HL-60/S4 treated with phorbol 12-myristate 13-acetate at 8.2 ng/mL for 4 days and 3 days (cell line): ENCODE results near the gene MAG.

Source experiments
- in situ Hi-C: fragments of 300-500 bp; cut with MboI; formaldehyde crosslinking; loops from 2 replicates; pipeline ENCODE4 v1.15.0; 2022; ENCODE audit warnings: low sequenced_read_pairs

The MAG gene

DNA sequence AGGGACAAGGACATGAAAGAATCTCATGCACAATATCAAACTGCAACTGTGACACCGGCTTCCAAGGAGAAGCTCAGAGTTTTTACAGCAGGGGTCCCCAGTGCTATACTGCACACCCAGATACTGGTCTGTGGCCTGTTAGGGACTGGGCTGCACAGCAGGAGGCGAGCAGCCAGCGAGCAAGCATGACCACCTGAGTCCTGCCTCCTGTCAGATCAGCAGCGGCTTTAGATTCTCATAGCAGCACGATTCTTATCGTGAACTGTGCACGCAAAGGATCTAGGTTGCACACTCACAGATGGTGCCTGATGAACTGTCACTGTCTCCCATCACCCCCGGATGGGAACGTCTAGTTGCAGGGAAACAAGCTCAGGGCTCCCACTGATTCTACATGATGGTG lies 23.9 kb downstream of the MAG start:
- in situ Hi-C loops: no loop called here

DNA sequence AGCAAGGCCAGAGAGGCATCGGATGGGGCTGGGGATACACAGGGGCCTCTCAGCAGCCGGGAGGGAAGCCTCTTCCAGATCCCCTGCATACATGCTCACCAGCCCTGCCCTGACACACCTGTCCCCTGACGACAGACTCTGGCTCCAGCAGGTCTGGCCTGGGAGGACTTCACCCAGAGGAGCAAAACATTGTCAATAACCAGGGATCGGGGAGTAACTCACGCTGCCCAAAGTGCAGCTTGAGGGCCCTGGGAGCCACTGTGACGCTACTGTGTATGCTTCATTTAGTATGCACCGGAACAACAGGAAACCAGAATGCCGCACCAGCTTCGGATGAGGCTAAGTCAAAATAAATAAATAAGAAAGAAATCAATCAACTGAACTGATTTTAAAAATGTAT lies 24.6 kb downstream of the MAG start:
- in situ Hi-C loops: no loop called here

DNA sequence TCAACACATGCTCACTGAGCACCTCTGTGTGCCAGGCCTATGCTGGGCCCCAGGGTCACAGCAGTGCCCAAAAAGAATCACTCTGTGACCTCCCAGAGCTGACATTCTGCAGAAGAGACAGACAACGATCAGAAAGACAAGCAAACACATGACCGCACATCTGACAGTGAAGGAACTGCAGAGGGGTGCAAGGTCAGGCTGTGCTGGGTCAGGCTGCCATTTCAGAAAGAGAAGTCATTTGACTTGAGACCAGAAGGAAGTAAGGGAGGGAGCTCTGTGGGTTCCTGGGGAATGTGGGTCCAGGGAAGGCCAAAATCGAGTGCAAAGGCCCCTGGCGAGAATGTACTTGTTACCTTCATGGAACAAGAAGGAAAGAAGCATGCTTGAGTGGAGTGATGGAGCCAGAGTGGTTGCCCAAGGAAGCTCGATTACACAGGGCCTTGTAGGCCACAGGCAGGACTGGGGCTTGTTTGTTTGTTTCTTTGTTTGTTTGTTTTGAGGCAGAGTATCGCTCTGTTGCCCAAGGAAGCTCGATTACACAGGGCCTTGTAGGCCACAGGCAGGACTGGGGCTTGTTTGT lies 25.6 kb downstream of the MAG start:
- in situ Hi-C loops: no loop called here

DNA sequence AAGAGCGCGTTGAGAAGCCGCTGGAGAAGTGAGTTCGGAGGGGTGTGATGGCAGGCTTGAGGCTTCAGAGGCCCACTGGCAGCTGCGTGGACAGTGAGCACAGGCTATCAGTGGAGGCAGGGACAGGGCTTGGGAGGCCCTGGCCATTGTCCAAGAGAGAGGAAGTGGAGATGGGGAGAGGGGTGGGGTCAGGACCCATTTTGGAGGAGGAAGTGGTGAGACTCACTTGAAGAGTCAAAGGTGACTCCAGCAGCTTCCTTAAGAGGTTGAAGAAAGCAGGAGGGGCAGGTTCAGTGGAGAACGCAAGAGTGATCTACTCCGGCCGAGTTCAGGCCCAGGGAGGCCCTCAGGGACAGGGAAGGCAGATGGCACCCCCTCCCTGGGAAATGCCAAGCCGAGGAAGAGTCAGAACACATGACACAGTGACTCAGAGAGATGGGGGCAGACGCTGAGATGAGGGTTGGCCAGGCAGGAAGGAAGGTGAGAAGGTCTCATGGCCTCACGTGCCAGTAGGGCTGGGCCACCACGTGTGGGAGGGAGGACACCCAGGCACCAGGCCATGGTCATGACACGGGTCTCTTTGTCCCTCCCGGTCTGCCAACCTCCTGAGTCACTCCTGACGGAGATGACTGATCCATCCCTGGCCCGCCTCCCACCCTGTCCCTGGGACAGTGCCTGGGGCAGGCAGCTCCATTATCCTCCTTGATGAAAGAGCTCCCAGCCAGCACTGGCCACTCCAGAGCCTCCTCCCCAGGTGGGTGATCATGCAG lies 26.9 kb downstream of the MAG start:
- in situ Hi-C loops: no loop called here

DNA sequence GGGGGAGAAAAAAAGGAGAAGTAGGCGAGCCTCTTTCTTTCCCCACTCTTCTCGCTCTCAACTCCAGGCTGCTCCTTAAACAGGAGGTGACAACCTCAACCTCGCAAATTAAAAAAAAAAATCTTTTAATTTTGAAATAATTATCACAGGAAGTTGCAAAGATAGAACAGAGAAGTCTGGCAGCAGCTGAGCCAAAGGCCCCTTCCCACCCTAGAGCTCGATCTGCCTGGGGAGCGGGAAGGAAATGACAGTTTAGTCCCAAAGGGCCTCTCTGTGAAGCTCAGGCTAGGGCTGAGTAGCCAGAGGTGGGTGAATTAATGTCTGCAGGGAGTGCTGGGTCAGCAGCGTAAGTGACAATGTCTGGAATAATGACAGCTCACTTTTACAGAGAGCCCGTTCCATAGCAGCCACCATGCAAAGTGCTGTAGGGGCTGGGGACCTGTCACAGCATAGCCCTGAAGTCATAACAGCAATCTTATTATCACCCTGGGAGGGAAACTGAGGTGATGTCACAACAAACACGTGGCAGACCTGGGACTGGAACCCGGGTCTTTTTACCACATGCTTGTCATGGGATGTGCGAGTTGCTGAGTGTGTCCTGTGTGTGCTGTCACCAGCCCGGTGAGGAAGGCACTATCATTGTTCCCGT lies 28.2 kb downstream of the MAG start:
- in situ Hi-C loops: no loop called here

DNA sequence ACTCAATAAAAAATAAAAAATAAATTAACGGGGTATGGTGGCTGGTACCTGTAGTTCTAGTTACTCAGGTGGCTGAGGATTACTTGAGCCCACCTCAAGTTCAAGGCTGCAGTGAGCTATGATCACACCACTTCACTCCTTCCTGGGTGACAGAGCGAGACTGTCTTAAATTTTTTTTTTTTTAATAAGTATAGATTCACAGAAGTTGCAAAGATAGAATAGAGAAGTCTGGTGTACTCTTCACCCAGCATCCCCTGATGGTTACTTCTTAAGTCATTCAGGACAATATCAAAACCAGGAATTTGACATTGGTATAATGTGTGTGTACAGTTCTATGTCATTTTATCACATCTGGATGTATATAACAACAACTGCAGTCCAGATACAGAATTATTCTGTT lies 29.3 kb downstream of the MAG start:
- in situ Hi-C loops: no loop called here

DNA sequence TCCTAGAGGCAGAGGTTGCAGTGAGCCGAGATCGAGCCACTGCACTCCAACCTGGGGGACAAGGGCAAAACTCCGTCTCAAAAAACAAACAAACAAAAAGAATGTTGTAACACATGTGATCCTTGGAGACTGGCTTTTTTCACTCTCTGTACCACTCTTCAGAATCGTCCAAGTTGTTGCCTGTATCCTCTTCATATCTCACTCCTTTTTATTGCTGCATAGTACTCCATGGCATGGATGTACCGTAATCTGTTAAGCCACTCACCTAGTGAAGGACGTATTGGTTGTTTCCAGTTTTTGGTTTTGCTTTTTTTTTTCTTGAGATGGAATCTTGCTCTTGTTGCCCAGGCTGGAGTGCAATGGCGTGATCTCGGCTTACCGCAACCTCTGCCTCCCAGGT lies 30.1 kb downstream of the MAG start:
- in situ Hi-C loops: no loop called here

DNA sequence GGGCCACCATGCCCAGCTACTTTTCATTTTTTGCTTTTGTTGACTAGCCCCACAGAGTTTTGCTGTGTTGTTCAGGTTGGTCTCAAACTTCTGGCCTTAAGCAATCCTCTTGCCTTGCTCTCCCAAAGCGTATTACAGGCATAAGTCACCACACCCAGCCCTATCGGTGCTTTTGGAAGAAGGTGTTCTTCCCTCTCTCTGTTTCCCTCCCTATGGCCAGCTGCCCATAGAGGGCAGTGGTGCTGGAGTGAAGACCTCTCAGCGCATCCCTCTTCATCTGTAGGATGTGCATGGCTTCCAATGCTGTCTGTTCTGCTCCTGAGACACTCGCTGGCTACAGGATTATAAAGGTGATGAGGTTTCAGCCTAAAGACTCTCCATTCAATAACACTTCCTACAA lies 35.7 kb downstream of the MAG start:
- in situ Hi-C loops: no loop called here

DNA sequence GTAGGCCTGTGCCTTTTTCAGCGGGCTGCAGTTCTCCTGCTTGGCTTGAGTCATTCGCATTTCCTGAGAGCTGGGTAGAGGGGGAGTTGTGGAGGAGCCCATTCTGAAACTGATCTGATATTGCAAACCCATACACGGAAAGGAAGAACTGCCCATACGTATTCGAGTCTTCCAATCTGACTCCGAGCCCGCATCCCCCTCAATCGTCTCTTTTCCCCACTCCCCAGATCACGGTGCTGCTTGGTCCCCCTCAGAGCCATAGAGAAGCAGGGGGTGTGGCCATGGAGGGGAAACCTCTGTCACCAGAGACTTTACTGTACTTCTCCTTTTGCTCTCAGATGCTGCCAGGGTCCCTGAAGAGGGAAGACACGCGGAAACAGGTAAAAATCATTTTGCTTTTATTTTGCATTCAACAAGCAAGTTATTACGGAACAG lies 36.9 kb downstream of the MAG start, which contains the start of gene CD22:
Gene CD22, plus strand, starts transcription at position 337 of the 435 bp plus-strand sequence. CDS start 2,854 bp downstream, outside the sequence.
- in situ Hi-C loops: no loop called here

DNA sequence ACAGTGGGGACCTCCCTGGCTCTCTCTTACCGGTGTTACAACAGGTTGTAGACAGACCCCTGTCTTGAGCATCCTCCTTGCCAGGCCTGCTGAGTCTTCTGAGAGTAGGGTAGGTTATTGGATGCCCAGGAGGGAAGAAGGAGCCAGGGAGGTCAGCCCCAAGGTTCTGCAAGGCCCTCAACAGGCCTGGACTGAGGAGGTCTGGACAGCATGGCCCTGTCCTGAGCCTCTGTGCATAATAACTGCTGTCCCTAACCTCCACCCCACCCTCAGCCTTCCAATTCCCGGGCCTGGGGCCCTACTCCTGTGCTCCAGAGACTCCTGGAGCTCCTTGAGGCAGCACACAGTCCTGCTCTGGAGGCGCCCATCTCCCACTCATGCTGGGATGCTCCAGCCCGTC lies 37.4 kb downstream of the MAG start:
- in situ Hi-C loops: no loop called here

DNA sequence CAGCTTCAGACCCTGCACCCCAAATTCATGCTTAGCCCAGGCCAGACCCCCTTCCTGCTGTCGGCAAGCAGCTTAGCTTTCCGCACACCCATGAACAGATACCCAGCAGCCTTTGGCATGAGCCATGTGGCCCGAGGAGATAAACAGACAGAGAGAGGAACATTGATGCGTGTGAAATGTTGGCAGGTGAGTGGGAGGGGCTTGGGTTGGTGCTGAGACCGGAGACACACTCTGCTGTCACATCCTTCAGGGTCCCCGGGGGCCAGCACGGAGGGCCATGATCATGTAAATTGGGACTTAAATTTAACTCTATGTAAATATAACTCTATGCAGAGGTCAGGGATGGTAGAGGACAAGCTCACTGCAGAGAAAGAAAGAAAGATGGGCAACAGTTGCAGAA lies 38.5 kb downstream of the MAG start:
- in situ Hi-C loops: no loop called here

DNA sequence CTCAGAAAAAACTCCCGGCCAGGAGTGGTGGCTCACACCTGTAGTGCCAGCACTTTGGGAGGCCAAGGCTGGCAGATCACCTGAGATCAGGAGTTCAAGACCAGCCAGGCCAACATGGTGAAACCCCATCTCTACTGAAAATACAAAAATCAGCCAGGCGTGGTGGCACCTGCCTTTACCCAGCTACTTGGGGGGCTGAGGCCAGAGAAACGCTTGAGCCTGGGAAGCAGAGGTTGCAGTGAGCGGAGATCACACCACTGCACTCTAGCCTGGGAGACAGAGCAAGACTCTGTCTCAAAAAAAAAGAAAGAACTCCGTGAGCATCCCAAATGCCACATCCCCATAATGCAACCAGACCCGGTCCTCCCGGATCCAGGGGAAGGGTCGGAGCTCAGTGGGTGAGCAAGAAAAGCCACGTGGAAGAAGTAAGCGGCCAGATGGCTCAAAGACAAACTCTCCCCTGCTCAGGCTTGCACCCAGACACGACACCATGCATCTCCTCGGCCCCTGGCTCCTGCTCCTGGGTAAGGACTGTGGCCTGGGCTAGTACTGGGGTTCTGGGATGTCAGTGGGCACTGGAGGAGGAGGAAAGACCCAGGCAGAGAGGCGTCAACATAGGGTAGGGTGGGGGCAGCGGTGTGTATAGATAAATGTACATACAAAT lies 39.7 kb downstream of the MAG start:
- in situ Hi-C loops: no loop called here

DNA sequence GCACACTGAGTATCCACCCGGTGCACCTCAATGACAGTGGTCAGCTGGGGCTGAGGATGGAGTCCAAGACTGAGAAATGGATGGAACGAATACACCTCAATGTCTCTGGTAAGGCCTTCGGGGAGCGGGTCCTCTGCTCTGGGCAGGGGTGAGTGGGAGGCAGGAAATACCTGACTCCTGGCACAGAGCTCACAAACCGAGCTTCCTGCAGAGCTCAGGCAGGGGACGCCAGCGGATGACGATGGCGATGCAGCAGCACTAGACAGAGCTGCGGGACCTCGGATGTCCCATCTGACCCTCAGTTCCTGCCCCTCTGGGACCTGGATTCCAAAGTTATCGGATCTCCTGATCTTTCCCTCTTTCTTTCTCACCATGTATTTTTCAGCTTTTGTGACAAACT lies 40.9 kb downstream of the MAG start:
- in situ Hi-C loops: no loop called here

DNA sequence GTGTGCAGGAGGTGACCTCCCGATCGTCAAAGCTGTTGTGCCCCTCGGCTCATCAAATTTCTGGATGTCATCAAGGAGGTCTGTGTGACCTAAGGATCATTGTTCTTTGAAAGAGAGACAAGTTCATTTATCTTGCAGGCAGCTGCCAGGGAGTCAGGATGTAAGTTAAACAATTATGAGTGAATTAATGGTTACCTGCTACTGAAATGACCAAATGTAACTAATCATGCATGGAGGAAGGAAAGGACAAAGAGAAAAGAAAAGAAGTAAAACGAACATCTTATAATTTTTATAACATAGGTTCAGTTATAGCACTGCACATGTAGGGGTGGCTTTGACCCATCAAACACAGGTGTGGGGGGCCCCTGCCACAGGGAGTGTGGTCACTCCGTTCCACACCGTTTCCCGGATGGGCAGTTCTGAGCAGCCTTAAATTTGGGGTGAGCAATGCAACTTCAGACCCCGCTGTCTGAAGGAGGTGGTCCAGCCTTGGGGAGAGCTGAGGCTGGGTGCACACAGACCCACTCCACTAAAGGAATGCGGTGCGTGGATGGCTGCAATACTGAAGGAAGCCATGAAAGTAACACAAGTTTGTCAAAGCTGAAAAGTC lies 42.3 kb downstream of the MAG start:
- in situ Hi-C loops: no loop called here

DNA sequence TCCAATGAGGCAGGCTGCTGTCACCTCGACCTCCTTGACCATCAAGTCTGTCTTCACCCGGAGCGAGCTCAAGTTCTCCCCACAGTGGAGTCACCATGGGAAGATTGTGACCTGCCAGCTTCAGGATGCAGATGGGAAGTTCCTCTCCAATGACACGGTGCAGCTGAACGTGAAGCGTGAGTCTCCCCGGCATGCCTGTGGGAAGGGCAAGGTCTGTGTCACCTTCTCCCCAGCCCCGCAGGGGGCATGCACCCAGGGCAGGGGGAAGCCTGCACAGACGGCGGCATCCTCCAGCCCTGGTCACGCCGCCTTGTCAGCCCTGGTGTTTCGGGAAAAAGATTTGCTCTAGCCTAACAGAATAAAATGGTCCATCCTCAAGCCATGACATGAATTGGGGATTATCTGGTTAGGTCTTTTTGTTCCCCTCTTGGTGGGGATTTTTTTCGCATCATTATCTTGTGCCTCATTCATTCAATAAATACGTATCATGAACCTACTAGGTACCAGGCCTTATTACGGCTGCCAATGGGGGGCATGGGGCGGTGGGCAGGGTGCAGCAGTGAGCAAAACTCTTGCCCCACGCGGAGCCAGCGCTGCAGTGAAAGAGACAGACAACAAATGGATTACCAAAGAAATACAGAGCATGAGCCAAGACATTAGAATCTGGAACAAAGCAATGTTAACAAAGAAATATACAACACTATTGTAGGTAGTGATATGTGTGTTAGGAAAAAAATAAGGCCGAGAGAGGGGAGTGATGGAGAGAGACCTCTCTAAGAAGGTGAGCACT lies 44.4 kb downstream of the MAG start:
- in situ Hi-C loops: no loop called here

DNA sequence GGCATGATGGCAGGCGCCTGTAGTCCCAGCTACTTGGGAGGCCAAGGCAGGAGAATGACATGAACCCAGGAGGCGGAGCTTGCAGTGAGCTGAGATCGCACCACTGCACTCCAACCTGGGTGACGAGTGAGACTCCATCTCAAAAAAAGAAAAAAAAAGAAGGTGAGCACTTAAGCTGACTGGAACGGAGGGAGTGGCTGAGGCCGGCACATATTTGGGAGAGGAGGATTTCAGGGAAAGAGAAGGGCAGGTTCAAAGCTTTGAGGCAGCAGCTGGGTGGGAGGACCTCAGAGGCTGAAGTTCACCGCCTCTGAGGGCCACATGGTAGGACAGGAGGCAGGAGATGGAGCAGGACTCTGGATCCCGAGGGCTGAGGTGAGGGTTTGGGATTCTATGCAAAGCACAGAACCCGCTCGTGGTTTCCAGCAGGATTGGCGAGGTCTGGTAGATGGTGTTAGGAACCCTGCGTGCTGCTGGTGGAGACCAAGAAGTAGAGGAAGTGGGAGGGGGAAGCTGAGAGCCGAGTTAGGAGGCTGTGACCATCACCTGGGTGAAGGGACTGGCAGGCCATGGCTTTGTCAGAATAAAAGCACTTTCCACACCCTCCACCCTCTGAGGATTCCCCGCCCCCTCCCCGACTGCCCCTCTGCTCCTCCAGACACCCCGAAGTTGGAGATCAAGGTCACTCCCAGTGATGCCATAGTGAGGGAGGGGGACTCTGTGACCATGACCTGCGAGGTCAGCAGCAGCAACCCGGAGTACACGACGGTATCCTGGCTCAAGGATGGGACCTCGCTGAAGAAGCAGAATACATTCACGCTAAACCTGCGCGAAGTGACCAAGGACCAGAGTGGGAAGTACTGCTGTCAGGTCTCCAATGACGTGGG lies 45.4 kb downstream of the MAG start:
- in situ Hi-C loops: no loop called here

DNA sequence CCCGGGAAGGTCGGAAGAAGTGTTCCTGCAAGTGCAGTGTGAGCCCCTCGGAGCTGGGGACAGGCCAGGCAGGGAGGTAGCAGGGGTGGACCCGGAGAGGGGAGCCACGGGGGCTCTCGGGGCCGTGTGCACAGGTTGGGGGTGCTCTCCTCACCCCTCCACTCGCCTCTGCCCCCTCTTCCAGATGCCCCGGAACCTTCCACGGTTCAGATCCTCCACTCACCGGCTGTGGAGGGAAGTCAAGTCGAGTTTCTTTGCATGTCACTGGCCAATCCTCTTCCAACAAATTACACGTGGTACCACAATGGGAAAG lies 46.0 kb downstream of the MAG start:
- in situ Hi-C loops: no loop called here

DNA sequence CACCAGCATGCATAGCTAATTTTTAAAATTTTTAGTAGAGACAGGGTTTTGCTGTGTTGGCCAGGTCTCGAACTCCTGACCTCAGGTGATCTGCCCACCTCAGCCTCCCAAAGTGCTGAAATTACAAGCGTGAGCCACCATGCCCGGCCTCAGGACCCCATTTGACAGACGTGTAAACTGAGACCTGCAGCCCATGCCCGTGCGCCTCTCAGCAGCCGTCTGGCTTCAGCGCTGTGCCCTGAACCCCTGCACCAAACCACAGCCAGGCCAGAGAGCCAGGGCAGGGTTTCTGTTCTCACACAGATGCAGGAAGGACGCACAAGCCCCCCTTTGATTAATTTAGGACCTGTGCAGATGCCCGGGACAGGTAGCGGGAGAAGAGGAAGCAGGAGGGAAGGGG lies 48.5 kb downstream of the MAG start:
- in situ Hi-C loops: no loop called here

DNA sequence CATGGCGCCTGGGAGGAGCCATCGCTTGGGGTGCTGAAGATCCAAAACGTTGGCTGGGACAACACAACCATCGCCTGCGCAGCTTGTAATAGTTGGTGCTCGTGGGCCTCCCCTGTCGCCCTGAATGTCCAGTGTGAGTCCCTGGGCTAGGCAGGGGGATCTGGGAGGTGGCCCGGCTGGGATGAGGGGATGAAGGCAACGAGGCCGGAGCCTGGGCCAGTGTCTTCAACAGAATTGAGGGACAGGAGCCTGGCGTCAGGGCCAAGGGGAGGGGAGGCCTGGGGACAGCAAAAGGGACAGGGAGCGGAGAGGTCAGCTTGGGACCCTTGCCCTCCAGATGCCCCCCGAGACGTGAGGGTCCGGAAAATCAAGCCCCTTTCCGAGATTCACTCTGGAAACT lies 49.0 kb downstream of the MAG start:
- in situ Hi-C loops: no loop called here
